GM18526 (cell line): ENCODE data around the gene PSME1.
A peak's percentile ranks its signal among the peaks of the same experiment; 100 is the strongest.

Source experiments
- POLR2A ChIP-seq: IDR thresholded peaks from 3 replicates; pipeline ENCODE4 v1.6.1; 2011; ENCODE audit not compliant: insufficient read length; ENCODE audit errors: extremely low read depth

The PSME1 gene

DNA sequence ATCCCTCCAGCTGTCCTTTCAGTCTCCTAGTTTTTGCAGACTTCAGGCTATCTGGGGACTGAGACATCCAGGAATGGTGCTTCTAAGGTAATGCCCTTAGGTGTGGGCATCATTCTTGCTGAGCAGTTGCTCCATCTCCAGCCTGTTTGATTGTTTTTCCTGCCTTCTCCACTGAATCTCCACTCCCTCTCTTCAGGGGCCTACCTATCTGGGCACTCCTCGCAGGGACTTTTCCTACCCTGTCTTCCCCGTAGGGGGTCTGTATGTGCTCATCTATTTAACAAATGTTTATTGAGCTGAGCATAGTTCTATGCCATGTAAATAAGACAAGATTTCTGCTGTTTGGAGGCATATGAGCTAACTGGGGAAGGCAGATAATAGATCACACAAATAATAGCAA, 3.0 kb upstream of the PSME1 start:
- TF ChIP-seq POLR2A, result no peak

DNA sequence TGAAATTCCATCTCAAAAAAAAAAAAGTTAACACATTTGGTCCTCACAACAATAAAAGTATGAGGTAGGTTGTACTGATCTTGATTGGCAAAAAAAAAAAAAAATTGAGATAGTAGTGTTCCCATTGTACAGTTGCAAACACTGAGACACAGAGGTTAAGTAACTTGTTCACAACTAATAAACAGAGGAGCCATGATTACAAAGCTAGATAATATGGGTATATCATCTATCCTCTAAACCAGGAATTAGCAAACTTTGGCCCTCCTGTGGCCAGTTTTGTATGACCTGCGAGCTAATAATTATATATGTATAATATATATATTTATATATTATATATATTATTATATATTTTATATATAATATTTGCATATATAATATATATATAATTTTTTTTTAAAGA, 2.3 kb upstream of the PSME1 start:
- TF ChIP-seq POLR2A, result no peak

GRCh38 chr14:24135584-24135833, 485 bp upstream of the PSME1 start:
- TF ChIP-seq POLR2A, result no peak

DNA sequence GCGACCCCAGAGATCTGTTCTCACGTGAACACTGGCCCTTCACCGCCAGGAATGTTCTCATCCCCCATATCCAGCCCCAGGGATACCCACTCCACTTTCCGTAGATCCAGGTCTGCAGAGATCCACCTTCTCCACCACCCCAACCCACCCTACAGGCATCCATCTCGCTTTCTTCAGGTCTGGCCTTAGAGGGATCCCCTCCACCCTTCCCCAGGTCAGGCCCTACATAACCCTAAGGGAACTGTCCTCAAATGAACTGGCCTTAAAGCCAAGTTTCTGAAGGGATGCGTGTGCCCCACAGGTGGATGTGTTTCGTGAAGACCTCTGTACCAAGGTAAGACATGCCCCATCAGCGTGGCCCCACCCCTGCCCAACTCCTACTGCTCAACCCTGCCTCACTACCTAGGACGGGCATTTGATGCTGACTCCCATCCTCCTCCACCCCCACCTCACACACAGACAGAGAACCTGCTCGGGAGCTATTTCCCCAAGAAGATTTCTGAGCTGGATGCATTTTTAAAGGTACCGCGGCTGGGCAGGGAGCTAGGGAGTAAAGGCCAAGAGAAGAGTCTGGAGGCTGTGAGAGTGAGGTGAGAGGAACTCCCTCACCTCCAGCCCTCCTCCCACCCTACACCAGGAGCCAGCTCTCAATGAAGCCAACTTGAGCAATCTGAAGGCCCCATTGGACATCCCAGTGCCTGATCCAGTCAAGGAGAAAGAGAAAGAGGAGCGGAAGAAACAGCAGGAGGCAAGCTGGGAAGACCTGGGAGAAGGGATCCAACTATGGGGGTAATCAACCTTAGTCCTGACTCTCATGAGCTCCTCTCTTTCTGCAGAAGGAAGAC, 912 bp downstream of the PSME1 start:
- no peak for TF ChIP-seq POLR2A

DNA sequence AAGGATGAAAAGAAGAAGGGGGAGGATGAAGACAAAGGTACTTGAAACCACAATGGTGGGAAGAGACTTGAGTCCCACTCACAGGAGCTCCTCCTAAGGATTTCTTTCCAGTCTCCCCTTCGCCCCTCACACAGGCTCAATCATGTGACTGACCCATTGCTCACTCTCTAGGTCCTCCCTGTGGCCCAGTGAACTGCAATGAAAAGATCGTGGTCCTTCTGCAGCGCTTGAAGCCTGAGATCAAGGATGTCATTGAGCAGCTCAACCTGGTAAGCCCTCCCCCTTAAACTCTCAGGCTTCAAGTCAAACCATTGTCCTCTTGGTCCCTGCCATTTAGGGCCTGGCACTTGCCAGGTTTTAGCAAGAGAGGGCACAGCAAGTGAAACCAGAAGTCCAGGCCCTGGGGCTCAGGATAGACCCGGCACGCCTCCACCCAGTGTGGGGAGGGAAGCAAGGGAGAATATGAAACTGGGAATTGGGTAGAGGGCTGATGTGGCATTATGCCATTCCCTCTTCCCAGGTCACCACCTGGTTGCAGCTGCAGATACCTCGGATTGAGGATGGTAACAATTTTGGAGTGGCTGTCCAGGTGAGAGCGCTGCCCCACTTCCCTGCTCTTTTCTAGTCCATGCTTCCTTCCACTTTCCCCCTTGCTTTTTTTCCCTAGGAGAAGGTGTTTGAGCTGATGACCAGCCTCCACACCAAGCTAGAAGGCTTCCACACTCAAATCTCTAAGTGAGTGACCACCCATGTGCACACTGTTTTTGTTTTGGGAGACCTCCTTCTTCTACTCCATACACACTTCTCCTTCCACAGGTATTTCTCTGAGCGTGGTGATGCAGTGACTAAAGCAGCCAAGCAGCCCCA, 1.8 kb downstream of the PSME1 start:
- no peak for TF ChIP-seq POLR2A

DNA sequence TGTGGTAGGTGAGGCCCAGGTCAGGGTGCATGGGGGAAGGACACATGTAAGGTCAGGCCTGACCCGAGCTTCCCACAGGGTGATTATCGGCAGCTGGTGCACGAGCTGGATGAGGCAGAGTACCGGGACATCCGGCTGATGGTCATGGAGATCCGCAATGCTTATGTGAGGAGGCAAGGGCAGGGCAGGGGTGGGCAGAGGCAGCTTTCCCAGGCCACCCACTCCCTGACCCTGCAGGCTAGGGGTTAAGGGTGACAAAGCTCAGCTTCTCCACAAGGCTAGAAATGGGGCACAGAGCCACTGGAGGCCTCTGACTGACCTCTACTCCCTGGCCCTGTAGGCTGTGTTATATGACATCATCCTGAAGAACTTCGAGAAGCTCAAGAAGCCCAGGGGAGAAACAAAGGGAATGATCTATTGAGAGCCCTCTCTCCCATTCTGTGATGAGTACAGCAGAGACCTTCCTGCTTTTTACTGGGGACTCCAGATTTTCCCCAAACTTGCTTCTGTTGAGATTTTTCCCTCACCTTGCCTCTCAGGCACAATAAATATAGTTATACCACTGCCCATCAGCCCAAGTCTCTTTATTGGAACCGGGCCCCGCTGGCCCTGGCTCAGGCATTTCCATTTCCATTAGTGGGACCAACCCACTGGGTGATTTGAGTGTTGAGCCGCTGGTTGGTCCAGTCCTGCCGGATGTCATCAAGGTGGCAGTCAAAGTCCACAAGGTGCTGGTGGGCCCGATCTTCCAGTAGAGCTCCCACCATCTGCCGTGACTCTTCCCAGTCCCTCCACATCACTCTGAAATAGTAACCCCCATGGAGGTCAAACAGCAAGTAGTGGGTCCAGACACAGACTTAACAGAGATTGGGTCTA, 2.6 kb downstream of the PSME1 start:
- TF ChIP-seq POLR2A, result no peak

DNA sequence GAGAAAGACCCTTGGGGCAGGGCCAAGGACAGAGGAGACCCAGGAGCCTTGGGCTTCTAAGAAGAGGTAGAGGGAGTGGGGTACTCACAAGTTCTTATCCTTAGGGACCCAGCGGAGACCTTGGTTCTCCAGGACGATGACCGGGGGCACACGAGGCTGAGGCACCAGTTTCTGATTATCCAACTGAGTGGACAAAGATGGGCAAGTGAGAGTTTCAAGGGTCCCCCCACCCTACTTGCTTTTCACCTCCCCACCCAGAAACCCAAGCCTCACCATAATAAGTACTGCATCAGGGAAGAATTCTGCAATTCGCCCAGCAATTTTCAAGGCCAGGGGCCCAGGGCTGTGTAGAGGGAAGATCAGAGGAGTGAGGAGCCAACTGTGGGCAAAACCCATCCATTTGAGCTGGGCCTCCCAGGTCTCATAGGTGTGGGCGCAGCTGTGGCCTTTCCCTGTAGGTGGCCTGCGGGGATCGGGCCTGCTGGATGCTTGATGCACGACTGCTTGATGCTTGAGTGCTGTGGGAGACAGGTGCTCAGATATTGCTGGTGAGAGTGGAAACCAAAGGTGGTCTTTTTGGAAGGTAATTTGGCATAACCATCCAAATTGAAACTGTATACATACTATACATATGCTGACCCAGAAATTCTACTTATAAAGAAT, 3.4 kb downstream of the PSME1 start:
- no peak for TF ChIP-seq POLR2A

DNA sequence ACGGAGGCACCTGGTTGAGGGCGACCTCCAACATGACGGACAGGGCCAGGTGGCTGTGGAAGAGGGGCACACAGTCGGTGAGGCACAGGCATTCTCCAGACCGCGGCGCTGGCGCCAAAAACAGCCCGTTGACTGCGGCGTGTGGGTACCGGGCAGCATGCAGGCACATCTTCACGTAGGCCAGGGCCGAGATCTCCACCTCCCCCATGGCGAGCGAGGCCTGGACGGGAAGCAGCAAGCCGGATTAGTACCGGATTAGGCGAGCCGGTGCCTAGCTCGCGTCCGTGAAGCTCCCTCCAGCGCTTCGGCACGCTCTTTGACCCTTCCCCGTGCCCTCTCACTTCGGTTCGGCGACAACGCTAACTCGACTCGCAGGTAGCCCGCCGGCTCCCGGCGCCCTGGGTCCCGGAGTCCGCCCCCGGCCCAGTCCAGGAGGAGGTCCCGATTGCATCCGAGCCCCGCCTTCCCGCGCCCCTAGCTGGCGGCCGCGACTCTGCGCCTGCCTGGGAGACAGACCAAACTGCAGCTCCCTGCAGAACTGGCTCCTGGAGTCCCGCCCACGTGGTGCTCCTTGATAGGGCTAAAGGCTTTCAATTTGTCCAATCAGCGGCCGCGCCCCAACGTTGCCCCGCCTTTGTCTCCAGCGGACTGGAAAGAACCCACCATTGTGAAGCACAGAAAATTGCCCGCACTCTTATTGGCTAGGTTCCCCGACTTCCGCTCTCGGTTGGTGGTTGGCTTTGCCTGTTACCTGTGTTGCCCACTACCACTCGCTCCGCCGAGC, 5.3 kb downstream of the PSME1 start, which contains the start of gene EMC9:
Gene EMC9 (minus strand): TSS at position 495 of the 784 bp plus-strand sequence. CDS start 287 bp downstream, at position 208.
- TF ChIP-seq POLR2A, result peak; percentile 87

DNA sequence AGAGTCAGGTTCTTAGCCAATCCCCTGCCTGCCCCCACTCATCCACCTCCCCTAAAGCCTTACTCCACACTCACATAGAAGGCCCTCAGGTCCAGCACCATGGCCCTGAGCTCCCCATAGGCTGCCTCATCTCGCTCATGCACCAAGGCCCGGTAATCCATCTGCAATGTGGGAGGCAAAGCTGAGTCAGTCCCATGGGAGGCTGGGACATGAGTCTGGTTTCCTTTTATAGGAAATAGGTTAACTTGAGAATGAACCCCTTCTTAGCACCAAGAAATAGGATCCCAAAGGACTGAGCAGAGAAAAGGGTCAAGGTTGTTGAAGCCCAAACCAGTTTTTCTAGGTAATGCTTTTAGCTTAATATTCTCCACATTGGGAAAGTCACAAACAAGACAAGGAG, 7.5 kb downstream of the PSME1 start:
- no peak for TF ChIP-seq POLR2A

GRCh38 chr14:24144451-24144850, 8.5 kb downstream of the PSME1 start:
- TF ChIP-seq POLR2A, result no peak

DNA sequence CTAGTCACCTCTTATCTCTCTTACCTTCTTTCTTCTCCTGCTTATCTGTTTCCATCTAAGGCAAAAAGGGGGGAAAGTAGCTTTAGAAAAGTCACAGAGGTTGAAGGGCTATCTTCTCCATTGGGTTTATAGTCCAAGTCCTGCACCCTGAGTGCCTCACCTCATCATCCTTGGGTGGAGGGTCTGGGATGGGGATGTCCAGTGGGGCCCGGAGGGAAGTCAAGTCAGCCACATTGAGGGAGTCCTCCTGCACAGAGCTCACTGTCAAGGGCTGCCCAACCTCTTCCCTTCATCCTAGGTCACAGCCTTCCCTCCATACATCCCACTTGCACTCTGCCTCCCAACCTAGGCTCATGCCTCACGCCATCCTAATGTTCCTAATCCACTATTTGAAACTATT, 9.2 kb downstream of the PSME1 start:
- TF ChIP-seq POLR2A, result no peak

GRCh38 chr14:24145690-24146452, 9.9 kb downstream of the PSME1 start:
- no peak for TF ChIP-seq POLR2A

DNA sequence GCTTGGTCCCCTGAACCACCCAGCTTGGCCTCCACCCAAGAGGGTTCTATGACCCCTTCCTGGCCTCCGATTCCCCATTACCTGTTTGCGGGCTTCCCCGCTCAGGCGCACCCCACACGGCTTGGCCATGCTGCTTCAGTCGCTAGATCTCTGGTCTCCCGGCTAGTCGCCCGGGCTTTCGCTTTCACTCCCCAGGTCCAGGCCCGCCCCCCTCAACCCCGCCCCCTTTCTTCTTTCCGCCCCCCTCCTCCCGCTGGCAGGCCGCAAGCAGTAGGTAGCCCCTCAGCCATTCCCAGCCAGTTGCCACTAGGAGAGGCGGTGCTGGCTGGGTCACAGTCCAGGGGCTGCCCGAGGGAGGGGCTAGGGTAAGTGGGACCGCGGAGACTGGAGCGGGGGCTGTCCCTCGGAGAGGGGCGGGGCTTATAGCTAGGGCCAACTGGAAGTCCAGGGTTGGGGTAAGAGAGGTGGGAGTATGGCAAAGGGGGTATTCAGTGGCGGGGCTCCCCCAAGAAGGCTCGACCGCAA, 10.5 kb downstream of the PSME1 start, which contains the start of gene PSME2:
Gene PSME2 (minus strand): TSS at position 158 of the 525 bp plus-strand sequence. CDS start 29 bp downstream, at position 129.
- peak; percentile 82 for TF ChIP-seq POLR2A

- peak; percentile 72 for TF ChIP-seq POLR2A
These were observed 11.2 kb downstream of the PSME1 start, which contains the start of gene RNF31 for GRCh38 chr14:24146978-24147760. RNF31 (plus strand) TSS chr14:24147498; CDS start chr14:24147699, 201 bp downstream.
